HepG2 (cell line): ENCODE results near the gene CAD. TPM values are rescaled to one million over a fixed set of nuclear protein-coding genes. Genes with fewer than 3 reads are reported as not detected.
A peak's percentile ranks its signal among the peaks of the same experiment; 100 is the strongest.

Experiments
- ARID3A ChIP-seq: IDR thresholded peaks from 2 replicates; pipeline ENCODE4 v1.6.1; 2012; ENCODE audit warnings: low read depth, low read length, improper control_type of control experiment
- CC2D1A ChIP-seq: sonication (generic); formaldehyde crosslinking; IDR thresholded peaks from 2 replicates; pipeline ENCODE4 v1.8.1; 2023; ENCODE audit warnings: mild to moderate bottlenecking, missing genetic modification reagents
- LCORL ChIP-seq, 2 experiments: fragments of 450-650 bp in 1 of 2; sonication (generic) in 1 of 2; formaldehyde crosslinking in 1 of 2; IDR thresholded peaks; 2 replicates each; pipeline versions ENCODE4 v1.5.0 to v1.6.1; 2017 to 2020; ENCODE audit warnings: antibody characterized with exemption in 1 of 2, missing genetic modification reagents in 1 of 2
- NR2F1 ChIP-seq, 2 experiments: fragments of 450-650 bp in 1 of 2; formaldehyde crosslinking in 1 of 2; IDR thresholded peaks; 2 replicates each; pipeline versions ENCODE4 v1.5.0 to v1.6.1; 2016 to 2020; ENCODE audit warnings: mild to moderate bottlenecking in 1 of 2, missing compliant biosample characterization in 1 of 2, missing genetic modification reagents in 1 of 2, moderate library complexity in 1 of 2
- PAF1 ChIP-seq: IDR thresholded peaks from 2 replicates; pipeline ENCODE4 v1.6.1; 2016; ENCODE audit warnings: missing genetic modification reagents, missing compliant biosample characterization
- PCBP2 ChIP-seq: fragments of 200-400 bp; formaldehyde crosslinking; optimal IDR thresholded peaks from 2 replicates; pipeline ENCODE3; 2018; ENCODE audit warnings: low read length, low read depth; ENCODE audit not compliant: poor library complexity, severe bottlenecking
- SALL2 ChIP-seq: sonication (generic); formaldehyde crosslinking; IDR thresholded peaks from 2 replicates; pipeline ENCODE4 v1.8.1; 2023; ENCODE audit warnings: mild to moderate bottlenecking, missing genetic modification reagents, inconsistent platforms
- SNAPC2 ChIP-seq: sonication (generic); formaldehyde crosslinking; IDR thresholded peaks from 2 replicates; pipeline ENCODE4 v1.8.1; 2022; ENCODE audit warnings: mild to moderate bottlenecking, missing genetic modification reagents
- SP2 ChIP-seq: sonication (generic); formaldehyde crosslinking; IDR thresholded peaks from 2 replicates; pipeline ENCODE4 v1.5.1; 2020; ENCODE audit warnings: mild to moderate bottlenecking, missing genetic modification reagents
- THAP11 ChIP-seq: IDR thresholded peaks from 2 replicates; pipeline ENCODE4 v1.6.1; 2016; ENCODE audit warnings: missing biosample characterization, missing genetic modification reagents
- XRCC5 ChIP-seq: fragments of 200-400 bp; formaldehyde crosslinking; optimal IDR thresholded peaks from 2 replicates; pipeline ENCODE3; 2017; ENCODE audit warnings: mild to moderate bottlenecking, low read length
- ZFP82 ChIP-seq: sonication (generic); formaldehyde crosslinking; IDR thresholded peaks from 2 replicates; pipeline ENCODE4 v1.5.1; 2020; ENCODE audit warnings: mild to moderate bottlenecking, missing genetic modification reagents, borderline replicate concordance
- ZIK1 ChIP-seq: sonication (generic); formaldehyde crosslinking; IDR thresholded peaks from 2 replicates; pipeline ENCODE4 v1.5.0; 2020; ENCODE audit warnings: mild to moderate bottlenecking, low read depth, missing genetic modification reagents, borderline replicate concordance
- ZNF263 ChIP-seq: sonication (generic); formaldehyde crosslinking; IDR thresholded peaks from 2 replicates; pipeline ENCODE4 v1.4.0; 2020; ENCODE audit warnings: missing genetic modification reagents
- ZNF574 ChIP-seq: sonication (generic); formaldehyde crosslinking; IDR thresholded peaks from 2 replicates; pipeline ENCODE4 v1.4.0; 2020; ENCODE audit warnings: missing genetic modification reagents
- ZNF652 ChIP-seq: IDR thresholded peaks from 2 replicates; pipeline ENCODE4 v1.6.1; 2016; ENCODE audit warnings: low read depth, borderline replicate concordance
- ZNF772 ChIP-seq: sonication (generic); formaldehyde crosslinking; IDR thresholded peaks from 2 replicates; pipeline ENCODE4 v1.5.0; 2020; ENCODE audit warnings: mild to moderate bottlenecking, missing genetic modification reagents
- ZNF891 ChIP-seq: sonication (generic); formaldehyde crosslinking; IDR thresholded peaks from 2 replicates; pipeline ENCODE4 v1.5.0; 2020; ENCODE audit warnings: mild to moderate bottlenecking, missing genetic modification reagents
- polyA plus RNA-seq, 8 experiments: library from polyadenylated mRNA; depleted of rRNA in 3 of 8; stranded (reverse) in 7 of 8; unstranded in 1 of 8; fragments of >200 nt; fragmentation: Illumina TruSeq in 4 of 8; extraction: Trizol in 4 of 8; gene quantifications; 2 replicates each; pipeline versions ENCODE4 v1.2.1 to v1.2.3, GENCODE V29; 2011 to 2016; ENCODE audit warnings: low read depth in 4 of 8, missing spikeins in 1 of 8, mixed read lengths in 1 of 8; ENCODE audit not compliant: insufficient read depth in 1 of 8
- total RNA-seq, 5 experiments: library from RNA; depleted of rRNA; stranded (reverse); fragments of >200 nt; fragmentation: Illumina TruSeq; extraction: Trizol; gene quantifications; 2 replicates each; pipeline ENCODE4 v1.2.3, GENCODE V29; 2016; ENCODE audit warnings: low read depth in 1 of 5
- TF ChIP-seq, protein P1 (sequence below): sonication (generic); formaldehyde crosslinking; IDR thresholded peaks from 2 replicates; pipeline ENCODE4 v1.5.1; 2020; ENCODE audit warnings: missing genetic modification reagents, mild to moderate bottlenecking, borderline replicate concordance
- TF ChIP-seq, protein P2 (sequence below): sonication (generic); formaldehyde crosslinking; IDR thresholded peaks from 2 replicates; pipeline ENCODE4; 2020; ENCODE audit warnings: missing genetic modification reagents, mild to moderate bottlenecking, borderline replicate concordance

The CAD gene
- total and polyA plus RNA-seq, 2 of the 13 experiments (the other 11 are each of a cell fraction or from before 2014, with no cell fraction given): 21.7 to 37.0 TPM

DNA sequence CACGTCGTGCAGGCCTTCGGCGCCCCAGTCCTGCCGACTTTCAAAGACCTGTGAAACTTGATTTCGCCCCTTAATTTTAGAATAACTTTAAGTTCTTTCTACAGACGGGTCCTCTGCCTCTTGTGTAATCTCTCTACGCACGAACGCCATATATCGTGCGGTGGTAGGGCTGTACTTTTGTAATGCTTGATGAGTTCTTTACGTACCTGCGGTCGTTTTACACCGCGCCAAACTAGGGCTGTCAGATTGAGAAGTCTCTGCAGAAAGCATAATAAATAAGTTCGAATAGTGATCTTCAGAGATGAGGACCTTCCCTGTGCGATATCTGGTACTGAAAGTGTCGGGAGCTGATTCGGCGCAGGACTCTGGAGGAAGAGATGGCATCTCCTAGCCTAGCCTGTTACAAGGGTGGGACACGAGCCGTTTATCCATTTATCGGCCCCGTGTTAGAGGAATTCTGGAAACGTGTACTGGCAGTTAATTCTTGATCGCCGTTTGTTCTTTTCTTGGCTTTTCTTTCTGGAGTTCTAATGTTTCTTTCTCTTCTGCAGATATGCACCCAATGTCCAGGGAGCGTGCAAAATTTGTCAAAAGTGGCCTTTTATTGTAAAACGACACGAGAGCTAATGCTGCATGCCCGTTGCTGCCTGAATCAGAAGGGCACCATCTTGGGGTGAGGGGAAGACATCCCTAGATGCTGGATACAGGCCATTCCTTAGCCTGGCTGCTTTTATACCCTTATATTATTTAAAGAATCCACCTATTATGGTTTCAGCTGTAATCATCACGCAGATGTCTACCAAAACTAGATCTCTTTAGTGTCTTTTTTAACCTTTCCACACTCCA lies 4.3 kb upstream of the CAD start (continued):
- no peak for TF ChIP-seq THAP11 (CRISPR knock-in tag)
- TF ChIP-seq PAF1 (CRISPR knock-in tag): 0 out of 2 replicates have a peak, but pooled peaks have one; percentile 41
- no peak for TF ChIP-seq PCBP2
- no peak for TF ChIP-seq ZNF574 (CRISPR knock-in tag)
- TF ChIP-seq ZFP82 (CRISPR knock-in tag): peak; percentile 38; the same call in 1 of the 2 replicates
- peak in 1 of 2 experiments; percentile 0; a peak in 2 of 4 replicates for TF ChIP-seq NR2F1 (CRISPR knock-in tag; IDR thresholded peaks at IDR 0.05)
- TF ChIP-seq ZNF263 (CRISPR knock-in tag): no peak
- TF ChIP-seq SALL2 (CRISPR knock-in tag): no peak
- TF ChIP-seq XRCC5: no peak
- no peak for TF ChIP-seq SP2 (CRISPR knock-in tag)
- TF ChIP-seq ARID3A: no peak
- no peak for TF ChIP-seq ZNF891
- TF ChIP-seq ZNF772: no peak
- TF ChIP-seq ZIK1 (CRISPR knock-in tag): no peak
- TF ChIP-seq ZNF652: peak; percentile 5; the same call in 1 of the 2 replicates
- TF ChIP-seq CC2D1A (CRISPR knock-in tag): peak; percentile 71; the same call in 1 of the 2 replicates
- TF ChIP-seq, protein P1, sequence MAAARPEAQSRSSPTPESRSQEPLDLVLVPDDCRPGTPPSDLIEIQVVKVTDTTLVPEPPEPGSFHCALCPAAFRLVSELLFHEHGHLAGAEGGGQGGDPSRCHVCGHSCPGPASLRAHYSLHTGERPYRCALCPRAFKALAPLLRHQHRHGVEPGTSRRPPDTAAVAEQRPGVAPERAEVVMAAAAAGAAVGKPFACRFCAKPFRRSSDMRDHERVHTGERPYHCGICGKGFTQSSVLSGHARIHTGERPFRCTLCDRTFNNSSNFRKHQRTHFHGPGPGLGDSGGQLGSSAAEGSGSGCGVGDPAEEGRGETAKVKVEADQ: 0 out of 2 replicates have a peak, but pooled peaks have one; percentile 2
- TF ChIP-seq SNAPC2 (CRISPR knock-in tag): no peak; the same call in 1 of the 2 replicates
- no peak for TF ChIP-seq LCORL (IDR thresholded peaks at IDR 0.05)
- TF ChIP-seq LCORL (CRISPR knock-in tag; IDR thresholded peaks at IDR 0.05): no peak
- TF ChIP-seq, protein P2, sequence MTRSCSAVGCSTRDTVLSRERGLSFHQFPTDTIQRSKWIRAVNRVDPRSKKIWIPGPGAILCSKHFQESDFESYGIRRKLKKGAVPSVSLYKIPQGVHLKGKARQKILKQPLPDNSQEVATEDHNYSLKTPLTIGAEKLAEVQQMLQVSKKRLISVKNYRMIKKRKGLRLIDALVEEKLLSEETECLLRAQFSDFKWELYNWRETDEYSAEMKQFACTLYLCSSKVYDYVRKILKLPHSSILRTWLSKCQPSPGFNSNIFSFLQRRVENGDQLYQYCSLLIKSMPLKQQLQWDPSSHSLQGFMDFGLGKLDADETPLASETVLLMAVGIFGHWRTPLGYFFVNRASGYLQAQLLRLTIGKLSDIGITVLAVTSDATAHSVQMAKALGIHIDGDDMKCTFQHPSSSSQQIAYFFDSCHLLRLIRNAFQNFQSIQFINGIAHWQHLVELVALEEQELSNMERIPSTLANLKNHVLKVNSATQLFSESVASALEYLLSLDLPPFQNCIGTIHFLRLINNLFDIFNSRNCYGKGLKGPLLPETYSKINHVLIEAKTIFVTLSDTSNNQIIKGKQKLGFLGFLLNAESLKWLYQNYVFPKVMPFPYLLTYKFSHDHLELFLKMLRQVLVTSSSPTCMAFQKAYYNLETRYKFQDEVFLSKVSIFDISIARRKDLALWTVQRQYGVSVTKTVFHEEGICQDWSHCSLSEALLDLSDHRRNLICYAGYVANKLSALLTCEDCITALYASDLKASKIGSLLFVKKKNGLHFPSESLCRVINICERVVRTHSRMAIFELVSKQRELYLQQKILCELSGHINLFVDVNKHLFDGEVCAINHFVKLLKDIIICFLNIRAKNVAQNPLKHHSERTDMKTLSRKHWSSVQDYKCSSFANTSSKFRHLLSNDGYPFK (CRISPR knock-in tag): peak; percentile 28; the same call in 1 of the 2 replicates
